ENCODE measurements around the gene HOXC11. TPM values are rescaled to one million over a fixed set of nuclear protein-coding genes. Genes with fewer than 3 reads are reported as not detected.

HOXC11 gene
- total and polyA plus RNA-seq, 2 of the 4 experiments (the other 2 are of a cell fraction): not detected

DNA sequence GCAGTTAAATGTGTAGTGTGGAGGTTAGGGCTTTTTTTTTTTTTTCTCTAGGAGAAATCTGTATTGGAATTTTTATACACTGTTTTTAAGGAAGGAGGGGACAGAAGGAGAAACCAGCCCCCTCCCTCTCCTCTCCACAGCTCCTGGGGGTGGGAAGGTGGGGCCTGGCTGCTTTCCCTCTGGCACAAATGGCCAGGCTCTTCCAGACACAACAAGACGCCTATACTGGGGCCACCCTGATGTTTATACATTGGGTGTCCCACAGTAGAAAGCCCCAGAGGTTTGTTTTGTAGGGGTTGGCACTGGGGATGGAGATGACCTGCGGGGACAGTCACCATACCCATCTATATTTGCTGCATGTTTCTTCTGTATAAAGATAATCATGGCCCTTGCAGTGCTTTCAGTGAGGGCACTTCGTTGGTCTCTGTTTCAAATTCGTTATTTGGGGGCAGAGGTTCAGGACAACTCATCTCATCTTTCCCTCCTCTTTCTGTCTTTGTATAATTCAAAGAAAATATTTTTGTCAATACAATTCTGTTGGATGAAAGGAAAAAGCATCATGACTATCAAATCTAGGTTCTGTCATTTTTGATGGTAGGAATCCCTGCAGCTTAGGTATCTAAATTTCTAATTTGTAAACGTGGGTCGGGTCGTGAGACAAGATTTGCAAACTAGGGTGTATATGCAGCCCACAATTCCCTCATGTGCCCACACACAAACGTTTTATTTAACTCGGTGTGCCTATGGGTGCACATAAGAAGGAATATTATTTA is 4.1 kb downstream of the HOXC11 start:
- H3K4me1 ChIP-seq (ENCODE audit: control insufficient read depth, insufficient read depth, low read length): peaks cover 2% of the 10 kb centered on the region; the same call in 1 of the 2 replicates
- no peak for DNase-seq
- H3K36me3 ChIP-seq (ENCODE audit: control insufficient read depth, insufficient read depth, low read length): no peaks in the 10 kb centered on the region
- TF ChIP-seq BHLHE40 (IDR thresholded peaks at IDR 0.05; ENCODE audit: low read depth, low read length): no peak
- TF ChIP-seq POLR2A (IDR thresholded peaks at IDR 0.05; ENCODE audit: low read depth, low read length): no peak
- TF ChIP-seq MXI1 (IDR thresholded peaks at IDR 0.05; ENCODE audit: borderline replicate concordance, low read depth, low read length): no peak
- TF ChIP-seq RFX5 (IDR thresholded peaks at IDR 0.05; ENCODE audit: low read depth, low read length): no peak
- TF ChIP-seq NFE2L2 (IDR thresholded peaks at IDR 0.05; ENCODE audit: low read depth, low read length): no peak
- TF ChIP-seq SMC3 (IDR thresholded peaks at IDR 0.05; ENCODE audit: low read depth, low read length): no peak
- TF ChIP-seq RCOR1 (IDR thresholded peaks at IDR 0.05; ENCODE audit: insufficient replicate concordance, low read length): no peak
- TF ChIP-seq MAFK (IDR thresholded peaks at IDR 0.05; ENCODE audit: low read depth, low read length): no peak
- no peak for TF ChIP-seq RAD21 (IDR thresholded peaks at IDR 0.05; ENCODE audit: low read length)
- no peak for TF ChIP-seq CHD1 (IDR thresholded peaks at IDR 0.05; ENCODE audit: low read depth, low read length)
- no peak for TF ChIP-seq CEBPB (IDR thresholded peaks at IDR 0.05; ENCODE audit: low read depth, low read length)
- in situ Hi-C loops (cut with MboI; ENCODE audit: low sequenced_read_pairs) (no loop called here), intact Hi-C loops (cut with micrococcal nuclease) (no loop called here), dilution Hi-C loops (cut with HindIII; ENCODE audit: low sequenced_read_pairs, unreplicated experiment) (no loop called here)
- CTCF ChIA-PET: no interaction called here
- no peak overlapping the region for H3K18ac ChIP-seq (ENCODE audit: low read depth, low read length)
- H2AK9ac ChIP-seq (replicated peaks; ENCODE audit: low read depth, low read length, poor library complexity): no peak overlapping the region
- no peak overlapping the region for H3K4ac ChIP-seq (ENCODE audit: low read depth, low read length)
- H2BK15ac ChIP-seq (ENCODE audit: low read depth, low read length): no peak overlapping the region
- H3K14ac ChIP-seq (replicated peaks; ENCODE audit: low read depth, low read length): no peak overlapping the region
- POLR2A ChIA-PET (ENCODE audit: unreplicated experiment): no interaction called here
- H3K56ac ChIP-seq (ENCODE audit: extremely low read depth, insufficient read depth, low read length): no peak overlapping the region
- no peak for ATAC-seq (ENCODE audit: low read depth)
- H3K4me2 ChIP-seq (ENCODE audit: low read depth, low read length): no peak overlapping the region
- H3K9ac ChIP-seq (ENCODE audit: low read depth, low read length): no peak overlapping the region
- H2AK5ac ChIP-seq (ENCODE audit: low read depth, low read length): no peak overlapping the region
- peaks cover 95% of the 10 kb centered on the region for H3K27me3 ChIP-seq (ENCODE audit: control insufficient read depth, insufficient read depth, low read length)
- no peak overlapping the region for H3K27ac ChIP-seq (ENCODE audit: insufficient read depth, low read length)
- no peak overlapping the region for H3K23ac ChIP-seq (ENCODE audit: low read depth, low read length)
- H3K9me1 ChIP-seq (ENCODE audit: insufficient read depth, low read length): no peaks in the 10 kb centered on the region
- H2BK120ac ChIP-seq (ENCODE audit: low read depth, low read length): no peak overlapping the region
- no peak overlapping the region for H2BK5ac ChIP-seq (ENCODE audit: low read depth, low read length, poor library complexity, severe bottlenecking)
- H4K8ac ChIP-seq (ENCODE audit: low read depth in 2 of 2, low read length in 2 of 2): no peak overlapping the region
- peaks cover 16% of the 10 kb centered on the region for H3K9me3 ChIP-seq (ENCODE audit: control insufficient read depth, insufficient read depth, low read length)
- no peak overlapping the region for H2AFZ ChIP-seq (replicated peaks; ENCODE audit: low read length, poor library complexity)
- no TSS peak for BruUV-seq (replicated peaks)
- H3K79me1 ChIP-seq (ENCODE audit: low read depth in 1 of 2, low read length in 2 of 2): no peaks in the 10 kb centered on the region
- H4K5ac ChIP-seq (ENCODE audit: low read depth, low read length): no peak overlapping the region
- no peak overlapping the region for H3K4me3 ChIP-seq (ENCODE audit: insufficient read depth, low read depth, low read length)
- H4K20me1 ChIP-seq (ENCODE audit: insufficient read depth, low read length): peaks cover 2% of the 10 kb centered on the region; the same call in 1 of the 2 replicates
- no peak overlapping the region for H2BK20ac ChIP-seq (ENCODE audit: low read depth, low read length)
- WGBS, 2 experiments (ENCODE audit: extremely low coverage in 2 of 2, insufficient read length in 1 of 2): no CpG with 5 or more reads among the region's 9 CpGs
- H4K91ac ChIP-seq (ENCODE audit: insufficient read depth, low read depth, low read length): no peak overlapping the region
